MG63 (cell line): ENCODE measurements around the gene SPDYE5. TPM values are rescaled to one million over a fixed set of nuclear protein-coding genes. Genes with fewer than 3 reads are reported as not detected.

Experiments used
- DNase-seq: peaks from one replicate; pipeline ENCODE4 v3.0.0-alpha.2; 2020
- H3K27me3 ChIP-seq: fragments of 250-450 bp; sonication (Bioruptor Pico); 2 replicates; pipeline ENCODE4 v1.5.1; 2020; ENCODE audit warnings: mild to moderate bottlenecking, moderate library complexity
- H3K36me3 ChIP-seq: fragments of 250-450 bp; sonication (Bioruptor Pico); 2 replicates; pipeline ENCODE4 v1.5.1; 2020; ENCODE audit warnings: mild to moderate bottlenecking, moderate library complexity
- H3K4me3 ChIP-seq: fragments of 250-450 bp; sonication (Bioruptor Pico); 2 replicates; pipeline ENCODE4 v1.5.1; 2020; ENCODE audit warnings: mild to moderate bottlenecking, moderate library complexity
- H3K9me3 ChIP-seq: fragments of 250-450 bp; sonication (Bioruptor Pico); 2 replicates; pipeline ENCODE4 v1.5.1; 2020; ENCODE audit warnings: mild to moderate bottlenecking, moderate library complexity
- total RNA-seq: library from RNA; depleted of rRNA; stranded (reverse); fragments of >200 nt; shearing (Covaris generic); gene quantifications from 2 replicates; pipeline ENCODE4 v1.2.3, GENCODE V29; 2014; ENCODE audit warnings: low replicate concordance; rRNA removed

SPDYE5 gene
- total RNA-seq, 1 experiment from 2014 or later, result not detected

- H3K4me3 ChIP-seq, result no peak overlapping the region
- no peaks in the 10 kb centered on the region for H3K36me3 ChIP-seq
Observed at GRCh38 chr7:75532639-75533038, 40.5 kb downstream of the SPDYE5 start.

GRCh38 chr7:75533926-75534325 is 41.8 kb downstream of the SPDYE5 start:
- no peak for DNase-seq
- Histone ChIP-seq H3K4me3 (no peak overlapping the region), H3K27me3 (no peaks in the 10 kb centered on the region), H3K9me3 (no peaks in the 10 kb centered on the region), H3K36me3 (no peaks in the 10 kb centered on the region)

More at GRCh38 chr7:75532639-75533038, 40.5 kb downstream of the SPDYE5 start:
- Histone ChIP-seq H3K9me3 (no peaks in the 10 kb centered on the region), H3K27me3 (no peaks in the 10 kb centered on the region)
- no peak for DNase-seq

DNA sequence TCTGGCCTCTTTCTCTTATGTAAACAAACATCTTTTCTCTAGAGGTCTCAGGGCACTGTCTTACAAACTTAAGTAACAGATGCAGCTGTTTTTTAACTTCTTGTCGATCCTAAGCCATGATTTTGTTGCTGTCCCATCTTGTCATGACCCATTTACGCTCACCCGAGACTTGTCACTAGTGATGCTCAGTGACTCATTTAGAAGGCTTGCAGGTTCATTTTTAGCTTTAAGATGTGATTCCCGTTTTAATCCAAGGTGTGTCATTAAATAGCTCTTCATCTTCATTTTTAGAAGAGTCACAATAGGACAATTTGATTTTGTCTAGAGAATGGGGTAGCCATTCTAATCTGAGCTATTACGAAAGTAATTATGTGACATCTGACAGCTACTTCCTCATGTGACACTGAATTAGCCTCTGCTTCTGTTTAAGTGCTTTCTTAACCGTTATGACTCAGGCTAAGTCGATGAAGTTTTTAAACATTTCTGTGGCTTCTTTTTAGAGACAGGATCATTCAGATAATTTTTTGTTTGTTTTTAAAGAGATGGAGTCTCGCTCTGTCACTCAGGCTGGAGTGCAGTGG is 42.7 kb downstream of the SPDYE5 start:
- H3K36me3 ChIP-seq, result no peaks in the 10 kb centered on the region
- no peaks in the 10 kb centered on the region for H3K27me3 ChIP-seq
- DNase-seq, result no peak
- no peak overlapping the region for H3K4me3 ChIP-seq
- H3K9me3 ChIP-seq, result no peaks in the 10 kb centered on the region

DNA sequence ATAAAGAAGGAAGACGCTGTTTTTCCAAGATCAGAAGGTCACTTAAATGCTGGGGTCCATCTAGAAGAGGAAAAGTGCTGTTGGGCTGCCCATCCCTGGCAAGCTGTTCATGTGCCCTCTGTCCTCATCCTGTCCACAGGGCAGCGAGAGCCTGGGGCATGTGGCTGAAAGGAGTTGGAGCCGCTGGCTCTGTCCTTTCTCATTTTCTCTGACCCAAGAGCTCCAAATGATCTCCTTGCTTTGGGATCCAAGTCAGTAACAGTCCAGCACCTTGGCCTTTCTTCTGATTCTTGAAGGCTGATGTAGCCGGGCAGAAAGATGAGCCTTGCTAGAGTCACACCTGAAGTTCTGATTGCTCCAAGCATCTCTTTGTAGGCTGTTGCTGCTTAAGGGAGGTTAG is 44.4 kb downstream of the SPDYE5 start:
- Histone ChIP-seq H3K4me3 (no peak overlapping the region), H3K9me3 (no peaks in the 10 kb centered on the region), H3K27me3 (no peaks in the 10 kb centered on the region), H3K36me3 (no peaks in the 10 kb centered on the region)
- no peak for DNase-seq

DNA sequence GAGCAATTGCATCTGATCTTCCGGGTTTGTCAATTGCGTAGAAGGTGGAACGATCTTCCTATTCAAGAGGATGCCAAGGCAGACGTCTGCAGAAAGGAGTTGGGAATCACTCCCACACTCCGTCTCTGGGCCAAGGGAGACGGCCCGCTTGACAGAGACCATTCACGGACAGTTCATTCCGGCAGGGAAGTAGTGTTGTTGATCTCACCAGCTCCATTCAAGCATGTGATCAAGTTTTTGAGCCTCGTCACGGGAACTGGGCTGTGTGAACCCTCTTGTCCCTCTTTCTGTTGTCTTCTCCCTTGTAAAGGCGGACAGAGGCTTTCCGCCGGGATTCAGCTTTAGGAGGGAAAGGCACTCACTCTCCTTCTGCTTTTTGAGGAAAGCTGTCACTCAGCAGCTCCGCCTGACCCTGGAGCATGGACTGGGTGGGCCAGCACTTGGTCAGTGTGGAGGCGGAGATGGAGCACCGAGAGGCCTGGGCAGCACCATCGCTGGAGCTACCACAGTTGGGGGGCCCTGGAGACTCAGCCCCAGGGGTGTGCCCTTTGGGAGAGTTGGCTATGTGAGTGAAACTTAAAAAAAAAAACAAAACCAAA is 44.9 kb downstream of the SPDYE5 start:
- DNase-seq, result no peak
- Histone ChIP-seq H3K36me3 (no peaks in the 10 kb centered on the region), H3K4me3 (no peak overlapping the region), H3K27me3 (no peaks in the 10 kb centered on the region), H3K9me3 (no peaks in the 10 kb centered on the region)

DNA sequence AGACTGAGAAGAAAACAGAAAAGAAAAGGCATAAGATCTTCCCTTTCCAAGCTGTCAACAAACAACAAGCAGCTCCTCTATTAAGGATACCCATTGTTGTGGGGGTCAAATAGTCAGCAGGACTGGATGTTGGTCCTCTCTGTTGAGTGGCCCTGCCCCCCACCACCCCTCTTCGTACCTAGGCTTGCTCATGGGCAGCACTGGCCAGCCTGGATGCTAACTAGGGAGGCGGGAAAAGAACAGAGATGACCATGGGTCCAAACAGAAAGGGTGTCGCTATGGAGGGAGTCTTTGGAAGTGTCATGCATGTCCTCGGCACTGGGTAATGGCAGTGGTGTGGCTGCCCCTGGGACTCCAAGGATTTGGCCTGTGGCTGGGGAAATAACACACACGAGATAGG is 45.6 kb downstream of the SPDYE5 start:
- no peak overlapping the region for H3K4me3 ChIP-seq
- H3K36me3 ChIP-seq, result no peaks in the 10 kb centered on the region
- no peaks in the 10 kb centered on the region for H3K27me3 ChIP-seq
- H3K9me3 ChIP-seq, result no peaks in the 10 kb centered on the region
- no peak for DNase-seq

- Histone ChIP-seq H3K36me3 (no peaks in the 10 kb centered on the region), H3K4me3 (no peak overlapping the region), H3K9me3 (no peaks in the 10 kb centered on the region), H3K27me3 (no peaks in the 10 kb centered on the region)
- no peak for DNase-seq
Observed at GRCh38 chr7:75546237-75547015, 54.3 kb downstream of the SPDYE5 start.

Other genes starting within 250 kb of the SPDYE5 start
- gene TRIM73, start 96.7 kb upstream of the SPDYE5 start, total RNA-seq, result 0.20 TPM in 1 of 2 replicates, not detected in the other
- 0.54 and 4.5 TPM in 2 replicates for gene POM121C, start 6.0 kb upstream of the SPDYE5 start, total RNA-seq
- gene HIP1, start 246.6 kb downstream of the SPDYE5 start, total RNA-seq, result 4.4 and 5.2 TPM in 2 replicates